ENCODE measurements around the gene MARS1. TPM values are rescaled to one million over a fixed set of nuclear protein-coding genes. Genes with fewer than 3 reads are reported as not detected.

MARS1 gene
- total and polyA plus RNA-seq, 2 experiments from 2014 or later = 266 to 351 TPM

- H3K36me3 ChIP-seq (ENCODE audit: insufficient read depth) = peaks cover 16% of the 10 kb centered on the region
- TF ChIP-seq STAT1 (IDR thresholded peaks at IDR 0.05; ENCODE audit: unreplicated experiment) (no peak), NANOG (IDR thresholded peaks at IDR 0.05; ENCODE audit: borderline replicate concordance) (no peak), CREB1 (CRISPR knock-in tag; IDR thresholded peaks at IDR 0.05; ENCODE audit: low read depth) (no peak), EZH2 (IDR thresholded peaks at IDR 0.05; ENCODE audit: low read depth, unreplicated experiment) (no peak), ZNF331 (CRISPR knock-in tag; IDR thresholded peaks at IDR 0.05; ENCODE audit: low read depth) (no peak), ZNF114 (CRISPR knock-in tag; IDR thresholded peaks at IDR 0.05) (no peak), POLR2AphosphoS5 (IDR thresholded peaks at IDR 0.05; ENCODE audit: low read depth) (no peak), ZNF462 (CRISPR knock-in tag; IDR thresholded peaks at IDR 0.05) (no peak), REST (IDR thresholded peaks at IDR 0.05; ENCODE audit: unreplicated experiment) (no peak), EZH2phosphoT487 (IDR thresholded peaks at IDR 0.05; ENCODE audit: unreplicated experiment) (no peak), JUNB (IDR thresholded peaks at IDR 0.05; ENCODE audit: unreplicated experiment) (no peak)
- TF ChIP-seq, protein P1, sequence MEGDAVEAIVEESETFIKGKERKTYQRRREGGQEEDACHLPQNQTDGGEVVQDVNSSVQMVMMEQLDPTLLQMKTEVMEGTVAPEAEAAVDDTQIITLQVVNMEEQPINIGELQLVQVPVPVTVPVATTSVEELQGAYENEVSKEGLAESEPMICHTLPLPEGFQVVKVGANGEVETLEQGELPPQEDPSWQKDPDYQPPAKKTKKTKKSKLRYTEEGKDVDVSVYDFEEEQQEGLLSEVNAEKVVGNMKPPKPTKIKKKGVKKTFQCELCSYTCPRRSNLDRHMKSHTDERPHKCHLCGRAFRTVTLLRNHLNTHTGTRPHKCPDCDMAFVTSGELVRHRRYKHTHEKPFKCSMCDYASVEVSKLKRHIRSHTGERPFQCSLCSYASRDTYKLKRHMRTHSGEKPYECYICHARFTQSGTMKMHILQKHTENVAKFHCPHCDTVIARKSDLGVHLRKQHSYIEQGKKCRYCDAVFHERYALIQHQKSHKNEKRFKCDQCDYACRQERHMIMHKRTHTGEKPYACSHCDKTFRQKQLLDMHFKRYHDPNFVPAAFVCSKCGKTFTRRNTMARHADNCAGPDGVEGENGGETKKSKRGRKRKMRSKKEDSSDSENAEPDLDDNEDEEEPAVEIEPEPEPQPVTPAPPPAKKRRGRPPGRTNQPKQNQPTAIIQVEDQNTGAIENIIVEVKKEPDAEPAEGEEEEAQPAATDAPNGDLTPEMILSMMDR (conservative IDR thresholded peaks at IDR 0.05; ENCODE audit: low read depth in 2 of 2) = no peak
- TF ChIP-seq, protein P2, sequence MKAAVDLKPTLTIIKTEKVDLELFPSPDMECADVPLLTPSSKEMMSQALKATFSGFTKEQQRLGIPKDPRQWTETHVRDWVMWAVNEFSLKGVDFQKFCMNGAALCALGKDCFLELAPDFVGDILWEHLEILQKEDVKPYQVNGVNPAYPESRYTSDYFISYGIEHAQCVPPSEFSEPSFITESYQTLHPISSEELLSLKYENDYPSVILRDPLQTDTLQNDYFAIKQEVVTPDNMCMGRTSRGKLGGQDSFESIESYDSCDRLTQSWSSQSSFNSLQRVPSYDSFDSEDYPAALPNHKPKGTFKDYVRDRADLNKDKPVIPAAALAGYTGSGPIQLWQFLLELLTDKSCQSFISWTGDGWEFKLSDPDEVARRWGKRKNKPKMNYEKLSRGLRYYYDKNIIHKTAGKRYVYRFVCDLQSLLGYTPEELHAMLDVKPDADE (IDR thresholded peaks at IDR 0.05) = no peak
- H3K9me2 ChIP-seq (ENCODE audit: insufficient read depth) = no peaks in the 10 kb centered on the region
- H3K27ac Mint-ChIP-seq = no peak overlapping the region
- H3K79me2 ChIP-seq (replicated peaks; ENCODE audit: insufficient read depth) = 0 out of 2 replicates have a peak, but pooled peaks cover 4% of the 10 kb centered on the region
- H3K27ac ChIP-seq (ENCODE audit: low read depth) = no peak overlapping the region
- H3K4me3 Mint-ChIP-seq = no peak overlapping the region
- H3K27me3 Mint-ChIP-seq (ENCODE audit: insufficient read depth, low read depth, poor library complexity) = peaks cover 17% of the 10 kb centered on the region
- no peaks in the 10 kb centered on the region for H3K9me3 Mint-ChIP-seq
- H3F3A ChIP-seq (replicated peaks; ENCODE audit: low read depth) = 0 out of 2 replicates have a peak, but pooled peaks cover 8% of the 10 kb centered on the region
- no peak for ATAC-seq
- no peak overlapping the region for H3K4me2 ChIP-seq
- H3K27me3 ChIP-seq (ENCODE audit: insufficient read depth) = no peaks in the 10 kb centered on the region
- peaks cover 62% of the 10 kb centered on the region for H3K36me3 Mint-ChIP-seq (ENCODE audit: low read depth)
- peaks cover 8% of the 10 kb centered on the region; the same call in 1 of the 2 replicates for H3K4me1 ChIP-seq (ENCODE audit: insufficient read depth)
- H2AFZ ChIP-seq = no peak overlapping the region
- H3K4me3 ChIP-seq = no peak overlapping the region
- H3K4me1 Mint-ChIP-seq = peaks cover 21% of the 10 kb centered on the region
- H4K20me1 ChIP-seq (replicated peaks; ENCODE audit: insufficient read depth) = peaks cover 12% of the 10 kb centered on the region
- DNase-seq (ENCODE audit: low spot score) = no peak
Measured at GRCh38 chr12:57528831-57529555, 41.1 kb downstream of the MARS1 start.

Data from GM23338 (cell line).